Osteocyte (in vitro differentiated cells): Measurements from ENCODE around the gene BNIP1. TPM values are rescaled to one million over a fixed set of nuclear protein-coding genes. Genes with fewer than 3 reads are reported as not detected.
"Not testable (repeated sequence)": the region's sequence is repeated elsewhere in the genome, so short reads cannot be mapped to it uniquely, and the experiment has no call there.

Experiments
- DNase-seq: peaks from one replicate; pipeline ENCODE4 v3.0.0; 2021; ENCODE audit warnings: mixed read lengths; ENCODE audit not compliant: unreplicated experiment; ENCODE audit errors: extremely low spot score
- H3K27ac Mint-ChIP-seq: one replicate; pipeline ENCODE4 v1.8.0; 2021; ENCODE audit warnings: mild to moderate bottlenecking, mixed read lengths; ENCODE audit not compliant: unreplicated experiment
- H3K27me3 Mint-ChIP-seq: one replicate; pipeline ENCODE4 v1.8.0; 2021; ENCODE audit warnings: mixed read lengths; ENCODE audit not compliant: unreplicated experiment
- H3K36me3 Mint-ChIP-seq: one replicate; pipeline ENCODE4 v1.8.0; 2021; ENCODE audit warnings: mixed read lengths; ENCODE audit not compliant: unreplicated experiment
- H3K4me1 Mint-ChIP-seq: one replicate; pipeline ENCODE4 v1.8.0; 2021; ENCODE audit warnings: mixed read lengths; ENCODE audit not compliant: unreplicated experiment
- H3K4me3 Mint-ChIP-seq: one replicate; pipeline ENCODE4 v1.8.0; 2021; ENCODE audit warnings: mild to moderate bottlenecking, moderate library complexity, mixed read lengths; ENCODE audit not compliant: unreplicated experiment
- H3K9me3 Mint-ChIP-seq: one replicate; pipeline ENCODE4 v1.8.0; 2021; ENCODE audit warnings: mixed read lengths; ENCODE audit not compliant: unreplicated experiment
- CTCF ChIP-seq: fragments of 200-600 bp; sonication (generic); IDR thresholded peaks from 2 replicates; pipeline ENCODE4 v1.5.0; 2021; ENCODE audit warnings: antibody characterized with exemption, mild to moderate bottlenecking, moderate library complexity
- total RNA-seq: library from RNA; stranded (reverse); gene quantifications from 2 replicates; pipeline ENCODE4 v1.2.1, GENCODE V29; 2021

BNIP1 gene
- total RNA-seq, 1 donor from 2014 or later = 10.5 TPM

GRCh38 chr5:173108914-173109313 lies 35.4 kb upstream of the BNIP1 start:
- Mint-ChIP-seq H3K4me1 (no peaks in the 10 kb centered on the region), H3K36me3 (peaks cover 41% of the 10 kb centered on the region)

GRCh38 chr5:173114536-173114935 lies 29.8 kb upstream of the BNIP1 start:
- Mint-ChIP-seq H3K9me3 (peaks cover 2% of the 10 kb centered on the region), H3K27me3 (no peaks in the 10 kb centered on the region), H3K36me3 (peaks cover 59% of the 10 kb centered on the region), H3K27ac (no peak overlapping the region), H3K4me1 (no peaks in the 10 kb centered on the region), H3K4me3 (no peak overlapping the region)
- DNase-seq = no peak
- TF ChIP-seq CTCF = no peak

More at GRCh38 chr5:173108914-173109313, 35.4 kb upstream of the BNIP1 start:
- no peak overlapping the region for H3K4me3 Mint-ChIP-seq
- no peak overlapping the region for H3K27ac Mint-ChIP-seq
- no peak for TF ChIP-seq CTCF
- no peaks in the 10 kb centered on the region for H3K9me3 Mint-ChIP-seq
- no peak for DNase-seq
- no peaks in the 10 kb centered on the region for H3K27me3 Mint-ChIP-seq

GRCh38 chr5:173119719-173120118 lies 24.6 kb upstream of the BNIP1 start:
- no peak for DNase-seq
- Mint-ChIP-seq H3K27me3 (no peaks in the 10 kb centered on the region), H3K27ac (no peak overlapping the region), H3K4me3 (no peak overlapping the region), H3K36me3 (peaks cover 52% of the 10 kb centered on the region), H3K9me3 (peaks cover 4% of the 10 kb centered on the region), H3K4me1 (no peaks in the 10 kb centered on the region)
- TF ChIP-seq CTCF = no peak

- peaks cover 60% of the 10 kb centered on the region for H3K36me3 Mint-ChIP-seq
Observed at GRCh38 chr5:173123416-173123815, 20.9 kb upstream of the BNIP1 start.

GRCh38 chr5:173132166-173132565 lies 12.2 kb upstream of the BNIP1 start:
- peaks cover 33% of the 10 kb centered on the region for H3K36me3 Mint-ChIP-seq
- not testable (repeated sequence) for H3K27ac Mint-ChIP-seq, H3K4me3 Mint-ChIP-seq, H3K9me3 Mint-ChIP-seq, DNase-seq, H3K4me1 Mint-ChIP-seq, H3K27me3 Mint-ChIP-seq

More at GRCh38 chr5:173123416-173123815, 20.9 kb upstream of the BNIP1 start:
- Mint-ChIP-seq H3K27me3 (no peaks in the 10 kb centered on the region), H3K9me3 (peaks cover 4% of the 10 kb centered on the region), H3K4me1 (no peaks in the 10 kb centered on the region), H3K4me3 (no peak overlapping the region), H3K27ac (no peak overlapping the region)
- no peak for DNase-seq
- TF ChIP-seq CTCF = no peak

- H3K27ac Mint-ChIP-seq = no peak overlapping the region
- H3K4me3 Mint-ChIP-seq = no peak overlapping the region
- no peaks in the 10 kb centered on the region for H3K9me3 Mint-ChIP-seq
- no peak for TF ChIP-seq CTCF
- H3K36me3 Mint-ChIP-seq = peaks cover 23% of the 10 kb centered on the region
- DNase-seq = no peak
- no peaks in the 10 kb centered on the region for H3K27me3 Mint-ChIP-seq
- no peaks in the 10 kb centered on the region for H3K4me1 Mint-ChIP-seq
Observed at GRCh38 chr5:173138707-173139106, 5.6 kb upstream of the BNIP1 start.
